Tibial artery (tissue), 4 donors: ENCODE measurements around the gene VMAC.

Experiments
- DNase-seq, 2 donors: peaks; one replicate each; pipeline ENCODE4 v3.0.0-alpha.2; 2019
- H3K27ac ChIP-seq, 2 donors: fragments of 200-600 bp; sonication (generic) in 1 of 2; 1 replicate in 1 of 2; 2 replicates in 1 of 2; pipeline ENCODE4 v1.5.1; 2018 to 2019; ENCODE audit warnings: mild to moderate bottlenecking in 1 of 2
- H3K27me3 ChIP-seq, 2 donors: fragments of 200-600 bp; sonication (generic) in 1 of 2; one replicate each; pipeline versions ENCODE4 v1.5.1 to v1.6.0; 2016 to 2019
- H3K36me3 ChIP-seq, 3 donors: fragments of 200-600 bp; sonication (generic) in 2 of 3; one replicate each; pipeline ENCODE4 v1.5.1; 2016 to 2019; ENCODE audit warnings: mild to moderate bottlenecking in 2 of 3
- H3K4me1 ChIP-seq, 4 donors: fragments of 200-600 bp; sonication (generic) in 2 of 4; 1 replicate in 3 of 4; 2 replicates in 1 of 4; pipeline ENCODE4 v1.5.1; 2016 to 2019
- H3K4me3 ChIP-seq, 2 donors: fragments of 200-600 bp; sonication (generic) in 1 of 2; 1 replicate in 1 of 2; 2 replicates in 1 of 2; pipeline ENCODE4 v1.5.1; 2018 to 2019; ENCODE audit warnings: mild to moderate bottlenecking in 2 of 2
- H3K9me3 ChIP-seq, 3 donors: fragments of 200-600 bp; sonication (generic) in 1 of 3; one replicate each; pipeline ENCODE4 v1.5.1; 2016 to 2019
- CTCF ChIP-seq, 2 experiments: fragments of 200-600 bp in 1 of 2; fragments of 450-650 bp in 1 of 2; IDR thresholded peaks; one replicate each; pipeline ENCODE4 v1.5.1; 2017 to 2019; ENCODE audit warnings: antibody characterized with exemption in 2 of 2, mild to moderate bottlenecking in 1 of 2, moderate library complexity in 1 of 2
- intact Hi-C: fragments of 100-400 bp; cut with DNase I; formaldehyde crosslinking; loops from one replicate; pipeline ENCODE4 v1.15.0; 2023; ENCODE audit warnings: low total_unique reads

The VMAC gene

GRCh38 chr19:5877427-5877826 is 27.2 kb upstream of the VMAC start:
- no peak for TF ChIP-seq CTCF (IDR thresholded peaks at IDR 0.05)
- intact Hi-C loops: no loop called here

DNA sequence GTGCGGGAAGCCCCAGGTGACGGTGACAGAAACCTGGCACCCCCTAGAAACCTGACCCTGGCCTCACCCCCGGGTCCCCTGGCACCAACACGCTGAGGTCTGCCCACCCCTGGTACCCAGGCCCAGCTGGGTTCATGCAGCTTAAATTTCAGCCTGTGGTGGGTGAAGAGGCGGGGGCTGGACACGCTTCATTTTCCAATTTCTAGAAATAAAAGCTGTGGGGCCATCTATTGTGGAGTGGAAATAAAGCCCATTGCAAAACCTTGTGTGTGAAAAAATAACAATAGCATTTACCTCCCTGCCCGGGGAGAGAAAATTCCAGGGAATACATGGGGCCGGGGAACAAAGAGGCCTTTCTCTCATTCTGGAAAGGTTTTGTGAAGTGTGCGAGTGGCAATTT is 26.8 kb upstream of the VMAC start:
- H3K27ac ChIP-seq: no peak overlapping the region
- intact Hi-C loops: no loop called here

More at GRCh38 chr19:5877427-5877826, 27.2 kb upstream of the VMAC start:
- Histone ChIP-seq H3K27ac (no peak overlapping the region), H3K27me3 (peaks cover 3 to 82% of the 10 kb centered on the region in 2 donors), H3K4me1 (peaks cover 0 to 12% (median 11%) of the 10 kb centered on the region in 4 donors), H3K36me3 (no peaks in the 10 kb centered on the region), H3K9me3 (no peaks in the 10 kb centered on the region), H3K4me3 (no peak overlapping the region)
- DNase-seq: no peak

DNA sequence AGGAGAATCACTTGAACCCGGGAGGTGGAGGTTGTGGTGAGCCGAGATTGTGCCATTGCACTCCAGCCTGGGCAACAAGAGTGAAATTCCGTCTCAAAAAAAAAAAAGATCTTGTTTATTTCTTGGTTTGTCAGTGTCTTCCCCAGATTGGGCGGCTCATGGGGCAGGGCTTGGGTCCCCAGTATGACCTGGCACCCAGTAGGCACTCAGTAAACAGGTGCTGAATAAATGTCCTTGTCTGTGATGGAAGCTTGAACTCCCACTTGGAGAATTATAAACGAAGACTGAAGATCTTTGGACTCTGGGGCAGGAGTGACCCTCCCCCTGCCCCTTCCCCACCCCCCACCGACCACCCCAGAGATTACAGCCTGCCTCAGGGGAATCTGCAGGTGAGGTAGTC is 24.5 kb upstream of the VMAC start:
- intact Hi-C loops: no loop called here
- H3K27ac ChIP-seq: no peak overlapping the region
- no peak overlapping the region for H3K4me3 ChIP-seq
- peaks cover 3 to 69% of the 10 kb centered on the region in 2 donors for H3K27me3 ChIP-seq
- H3K36me3 ChIP-seq: no peaks in the 10 kb centered on the region
- no peak for TF ChIP-seq CTCF (IDR thresholded peaks at IDR 0.05)
- no peak for DNase-seq
- H3K4me1 ChIP-seq: peaks cover 0 to 12% (median 11%) of the 10 kb centered on the region in 4 donors
- H3K9me3 ChIP-seq: no peaks in the 10 kb centered on the region

More for the DNA sequence above, 26.8 kb upstream of the VMAC start:
- H3K4me1 ChIP-seq: peaks cover 0 to 12% (median 11%) of the 10 kb centered on the region in 4 donors
- no peak for DNase-seq
- peaks cover 3 to 82% of the 10 kb centered on the region in 2 donors for H3K27me3 ChIP-seq
- H3K36me3 ChIP-seq: no peaks in the 10 kb centered on the region
- no peak overlapping the region for H3K4me3 ChIP-seq
- H3K9me3 ChIP-seq: no peaks in the 10 kb centered on the region
- no peak for TF ChIP-seq CTCF (IDR thresholded peaks at IDR 0.05)

DNA sequence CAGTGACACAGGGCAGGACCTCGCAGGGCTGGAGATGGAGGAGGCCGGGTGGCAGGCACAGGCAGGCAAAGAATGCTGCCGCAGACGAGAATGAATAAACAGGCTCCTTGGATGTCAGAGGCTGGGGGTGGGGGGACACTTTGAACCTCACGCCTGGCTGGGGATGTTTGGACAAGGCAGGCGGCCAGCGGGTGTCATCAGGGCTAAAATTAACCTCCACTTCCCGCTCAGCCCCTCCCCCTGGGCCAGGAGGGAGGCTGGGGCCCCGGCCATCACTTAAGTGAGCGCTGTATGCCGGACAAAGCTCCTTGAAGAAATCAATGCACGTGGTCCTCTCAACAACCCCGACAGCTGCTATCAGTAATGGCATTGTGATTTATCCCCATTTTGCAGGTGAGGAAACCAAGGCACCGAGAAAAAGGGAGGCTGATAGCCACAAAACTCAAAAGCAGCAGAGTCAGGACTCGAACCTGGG is 24.0 kb upstream of the VMAC start:
- H3K4me1 ChIP-seq: peaks cover 0 to 12% (median 11%) of the 10 kb centered on the region in 4 donors
- no peak for TF ChIP-seq CTCF (IDR thresholded peaks at IDR 0.05)
- H3K27me3 ChIP-seq: peaks cover 3 to 65% of the 10 kb centered on the region in 2 donors
- no peak for DNase-seq
- intact Hi-C loops: no loop called here
- no peak overlapping the region for H3K27ac ChIP-seq
- H3K36me3 ChIP-seq: no peaks in the 10 kb centered on the region
- no peak overlapping the region for H3K4me3 ChIP-seq
- H3K9me3 ChIP-seq: no peaks in the 10 kb centered on the region

DNA sequence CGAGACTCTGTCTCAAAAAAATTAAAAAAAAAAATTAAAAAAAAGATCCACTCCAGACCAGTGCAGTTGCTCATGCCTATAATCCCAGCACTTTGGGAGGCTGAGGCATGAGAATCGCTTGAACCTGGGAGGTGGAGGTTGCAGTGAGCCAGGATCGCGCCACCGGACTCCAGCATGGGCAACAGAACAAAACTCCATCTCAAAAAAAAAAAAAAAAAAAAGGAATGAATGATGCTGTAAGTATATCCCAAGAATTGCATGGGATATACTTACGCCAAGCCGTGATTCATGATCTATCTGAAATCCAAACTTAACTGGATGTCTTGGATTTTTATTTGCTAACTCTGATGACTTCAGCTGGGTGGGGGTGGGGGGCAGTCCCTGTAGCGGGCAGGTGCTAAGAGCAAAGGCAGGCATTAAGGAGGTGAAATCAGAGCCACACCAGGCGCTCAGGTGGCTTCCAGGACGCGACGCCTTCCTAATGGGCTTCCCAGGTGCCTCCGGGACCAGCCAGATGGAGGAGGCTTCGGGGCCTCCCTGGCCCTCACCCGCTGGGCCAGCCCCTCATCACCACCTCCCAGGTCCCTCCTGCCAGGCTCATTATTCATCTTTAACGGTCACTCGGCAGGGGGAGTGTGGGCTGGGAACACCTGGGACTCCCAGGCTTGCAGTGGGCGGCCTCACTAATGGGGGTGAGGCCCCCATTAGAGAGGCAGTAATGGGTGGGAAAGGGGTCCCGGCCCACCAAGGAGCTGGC is 23.0 kb upstream of the VMAC start:
- intact Hi-C loops: no loop called here

More for the DNA sequence above, 23.0 kb upstream of the VMAC start:
- no peak for TF ChIP-seq CTCF (IDR thresholded peaks at IDR 0.05)
- no peak for DNase-seq
- Histone ChIP-seq H3K4me1 (peaks cover 0 to 12% (median 11%) of the 10 kb centered on the region in 4 donors), H3K27me3 (peaks cover 3 to 61% of the 10 kb centered on the region in 2 donors), H3K9me3 (no peaks in the 10 kb centered on the region), H3K27ac (no peak overlapping the region), H3K36me3 (no peaks in the 10 kb centered on the region), H3K4me3 (no peak overlapping the region)
